ENCODE measurements around the gene POC1A. TPM values are rescaled to one million over a fixed set of nuclear protein-coding genes. Genes with fewer than 3 reads are reported as not detected.
"Not testable (repeated sequence)": the region's sequence is repeated elsewhere in the genome, so short reads cannot be mapped to it uniquely, and the experiment has no call there.

POC1A gene
- total RNA-seq, 1 experiment from 2014 or later: 43.0 TPM

- DNase-seq (no peak), ATAC-seq (no peak)
- Histone ChIP-seq H2AFZ (ENCODE audit: low read length) (no peak overlapping the region), H3K4me2 (ENCODE audit: low read length) (0 out of 2 replicates have a peak overlapping the region, but pooled peaks have one; percentile 18), H3K4me1 (ENCODE audit: insufficient read depth, low read length) (peaks cover 16% of the 10 kb centered on the region), H3K27ac (ENCODE audit: low read length) (no peak overlapping the region), H3K36me3 (ENCODE audit: low read depth, low read length) (no peaks in the 10 kb centered on the region), H3K4me3 (ENCODE audit: low read length) (no peak overlapping the region), H3K27me3 (ENCODE audit: low read length) (no peaks in the 10 kb centered on the region), H4K20me1 (ENCODE audit: low read length) (no peaks in the 10 kb centered on the region), H3F3A (ENCODE audit: low read length, unreplicated experiment) (no peaks in the 10 kb centered on the region), H3K9ac (ENCODE audit: low read length) (no peak overlapping the region), H3K9me2 (replicated peaks; ENCODE audit: low read length) (no peaks in the 10 kb centered on the region), H3K79me2 (ENCODE audit: low read length) (no peaks in the 10 kb centered on the region), H3K9me3 (ENCODE audit: low read length) (no peaks in the 10 kb centered on the region)
- TF ChIP-seq CTCF (conservative IDR thresholded peaks at IDR 0.05; ENCODE audit: low read depth, low read length) (no peak), EZH2 (IDR thresholded peaks at IDR 0.05; ENCODE audit: low read length, unreplicated experiment) (no peak), EZH2phosphoT487 (IDR thresholded peaks at IDR 0.05; ENCODE audit: borderline replicate concordance, low read length) (no peak)
- BruUV-seq (replicated peaks): no TSS peak
- ChIA-PET CTCF (no interaction called here), POLR2A (ENCODE audit: unreplicated experiment) (interaction anchor here (0.6 kb wide), 3 partner anchors 18 to 44 kb away, joined by 3 to 4 read pairs (median 3); partner anchors contain the start of gene POC1A)
- intact Hi-C loops (cut with micrococcal nuclease): no loop called here
Measured at GRCh38 chr3:52172262-52172757, 18.1 kb upstream of the POC1A start.

GRCh38 chr3:52171514-52172261 is 17.5 kb upstream of the POC1A start:
- no peak overlapping the region for H2AFZ ChIP-seq (ENCODE audit: low read length)
- TSS peak; percentile 85 for BruUV-seq (replicated peaks)
- intact Hi-C loops (cut with micrococcal nuclease): loop anchor here (1.0 to 2.0 kb wide), 2 partner anchors 17 to 33 kb away; partner anchors contain the start of gene POC1A
- no peaks in the 10 kb centered on the region for H3K9me3 ChIP-seq (ENCODE audit: low read length)
- H3K9me2 ChIP-seq (replicated peaks; ENCODE audit: low read length): no peaks in the 10 kb centered on the region
- H3K4me1 ChIP-seq (ENCODE audit: insufficient read depth, low read length): peaks cover 16% of the 10 kb centered on the region
- ChIA-PET CTCF (no interaction called here), POLR2A (ENCODE audit: unreplicated experiment) (interaction anchor here (0.5 to 0.6 kb wide), 4 partner anchors 8 to 45 kb away, joined by 3 to 4 read pairs (median 3); partner anchors contain the start of gene POC1A)
- no peaks in the 10 kb centered on the region for H3F3A ChIP-seq (ENCODE audit: low read length, unreplicated experiment)
- peak; percentile 90 for ATAC-seq
- no peak overlapping the region for H3K9ac ChIP-seq (ENCODE audit: low read length)
- H3K4me3 ChIP-seq (ENCODE audit: low read length): no peak overlapping the region
- H3K4me2 ChIP-seq (ENCODE audit: low read length): peak overlapping the region; percentile 18; the same call in 1 of the 2 replicates
- no peaks in the 10 kb centered on the region for H4K20me1 ChIP-seq (ENCODE audit: low read length)
- H3K79me2 ChIP-seq (ENCODE audit: low read length): no peaks in the 10 kb centered on the region
- no peaks in the 10 kb centered on the region for H3K36me3 ChIP-seq (ENCODE audit: low read depth, low read length)
- peak; percentile 76 for DNase-seq
- TF ChIP-seq CTCF (conservative IDR thresholded peaks at IDR 0.05; ENCODE audit: low read depth, low read length) (peak; percentile 49), EZH2 (IDR thresholded peaks at IDR 0.05; ENCODE audit: low read length, unreplicated experiment) (no peak), EZH2phosphoT487 (IDR thresholded peaks at IDR 0.05; ENCODE audit: borderline replicate concordance, low read length) (no peak)
- peak overlapping the region; percentile 24; the same call in 1 of the 2 replicates for H3K27ac ChIP-seq (ENCODE audit: low read length)
- no peaks in the 10 kb centered on the region for H3K27me3 ChIP-seq (ENCODE audit: low read length)

GRCh38 chr3:52170217-52170616 is 16.0 kb upstream of the POC1A start:
- H3K27me3 ChIP-seq (ENCODE audit: low read length); DNase-seq; H3K4me2 ChIP-seq (ENCODE audit: low read length); H3F3A ChIP-seq (ENCODE audit: low read length, unreplicated experiment); ATAC-seq; H4K20me1 ChIP-seq (ENCODE audit: low read length); H3K9me3 ChIP-seq (ENCODE audit: low read length); H3K4me3 ChIP-seq (ENCODE audit: low read length); BruUV-seq (replicated peaks); POLR2A ChIA-PET (ENCODE audit: unreplicated experiment); H3K9ac ChIP-seq (ENCODE audit: low read length); H3K27ac ChIP-seq (ENCODE audit: low read length); H3K79me2 ChIP-seq (ENCODE audit: low read length); H3K36me3 ChIP-seq (ENCODE audit: low read depth, low read length); H2AFZ ChIP-seq (ENCODE audit: low read length); H3K9me2 ChIP-seq (replicated peaks; ENCODE audit: low read length); CTCF ChIA-PET: not testable (repeated sequence)
- peaks cover 16% of the 10 kb centered on the region for H3K4me1 ChIP-seq (ENCODE audit: insufficient read depth, low read length)
- intact Hi-C loops (cut with micrococcal nuclease): loop anchor here (2.0 kb wide), 1 partner anchor 35 kb away; no protein-coding TSS in a partner anchor
